Measurements from ENCODE around the gene LRP1B.

DNA sequence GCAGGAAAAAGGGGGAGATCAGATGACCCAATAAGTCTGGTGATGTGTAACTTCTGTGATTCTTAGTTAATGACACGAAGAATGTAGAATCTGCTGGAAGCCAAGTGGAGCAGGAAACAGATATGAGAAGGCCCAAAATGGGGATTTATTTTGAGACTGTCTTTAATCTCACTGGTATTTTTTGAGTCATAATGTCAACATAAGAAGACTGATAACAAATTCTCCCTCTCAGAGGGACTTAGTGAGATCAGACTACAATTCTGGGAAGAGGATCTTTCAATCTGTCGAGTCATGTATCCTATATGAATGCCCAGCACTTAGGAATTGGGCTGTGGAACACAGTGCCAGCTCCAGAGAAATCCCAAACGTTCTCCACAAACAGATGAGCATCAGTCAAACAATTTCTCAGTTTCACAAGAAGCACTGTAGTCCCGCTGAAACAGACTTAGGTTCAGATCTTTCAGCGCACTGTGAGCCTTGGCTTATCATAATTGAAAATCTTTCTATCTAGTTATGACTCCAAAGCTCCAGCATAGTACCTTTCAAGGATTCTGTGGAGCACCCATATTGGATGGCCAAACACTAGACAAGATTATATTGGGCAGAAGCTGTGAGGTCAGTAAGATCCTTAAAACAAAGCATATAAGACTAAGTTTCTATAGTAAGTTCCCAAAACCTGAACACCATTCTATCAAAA is 738.2 kb downstream of the LRP1B start:
- TF ChIP-seq, protein P1, sequence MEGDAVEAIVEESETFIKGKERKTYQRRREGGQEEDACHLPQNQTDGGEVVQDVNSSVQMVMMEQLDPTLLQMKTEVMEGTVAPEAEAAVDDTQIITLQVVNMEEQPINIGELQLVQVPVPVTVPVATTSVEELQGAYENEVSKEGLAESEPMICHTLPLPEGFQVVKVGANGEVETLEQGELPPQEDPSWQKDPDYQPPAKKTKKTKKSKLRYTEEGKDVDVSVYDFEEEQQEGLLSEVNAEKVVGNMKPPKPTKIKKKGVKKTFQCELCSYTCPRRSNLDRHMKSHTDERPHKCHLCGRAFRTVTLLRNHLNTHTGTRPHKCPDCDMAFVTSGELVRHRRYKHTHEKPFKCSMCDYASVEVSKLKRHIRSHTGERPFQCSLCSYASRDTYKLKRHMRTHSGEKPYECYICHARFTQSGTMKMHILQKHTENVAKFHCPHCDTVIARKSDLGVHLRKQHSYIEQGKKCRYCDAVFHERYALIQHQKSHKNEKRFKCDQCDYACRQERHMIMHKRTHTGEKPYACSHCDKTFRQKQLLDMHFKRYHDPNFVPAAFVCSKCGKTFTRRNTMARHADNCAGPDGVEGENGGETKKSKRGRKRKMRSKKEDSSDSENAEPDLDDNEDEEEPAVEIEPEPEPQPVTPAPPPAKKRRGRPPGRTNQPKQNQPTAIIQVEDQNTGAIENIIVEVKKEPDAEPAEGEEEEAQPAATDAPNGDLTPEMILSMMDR (IDR thresholded peaks at IDR 0.05), result no peak
- TF ChIP-seq POLR2A (IDR thresholded peaks at IDR 0.05), result no peak
